GM12891 (cell line): ENCODE results near the gene STAT5A.

ENCODE experiments used
- POLR2A ChIP-seq: IDR thresholded peaks from 2 replicates; pipeline ENCODE4 v1.6.1; 2011; ENCODE audit warnings: low read depth, low read length, control low read depth
- POLR2AphosphoS5 ChIP-seq: IDR thresholded peaks from 2 replicates; pipeline ENCODE4 v1.6.1; 2011; ENCODE audit warnings: low read depth, low read length, control low read depth
- POU2F2 ChIP-seq: IDR thresholded peaks from 2 replicates; pipeline ENCODE4 v1.6.1; 2011; ENCODE audit warnings: low read depth, mild to moderate bottlenecking, control low read depth, low read length, moderate library complexity

- TF ChIP-seq POLR2A (no peak), POLR2AphosphoS5 (no peak), POU2F2 (no peak)
These were observed 66.9 kb downstream of the STAT5A start for GRCh38 chr17:42354956-42355843.
